HFF-Myc (cell line): Measurements from ENCODE around the gene LRMDA.

Source experiments
- DNase-seq: peaks from one replicate; pipeline ENCODE4 v3.0.0-alpha.2; 2011; ENCODE audit warnings: low read depth; ENCODE audit errors: extremely low read depth
- H3K4me3 ChIP-seq: replicated peaks from 2 replicates; pipeline ENCODE4 v1.5.1; 2011; ENCODE audit warnings: low read depth, mild to moderate bottlenecking, control low read depth, low read length
- TF ChIP-seq, protein P1 (sequence below): IDR thresholded peaks from 2 replicates; pipeline ENCODE4 v1.5.1; 2012; ENCODE audit warnings: mild to moderate bottlenecking, low read depth, low read length, control low read depth; ENCODE audit errors: missing control alignments

LRMDA gene

DNA sequence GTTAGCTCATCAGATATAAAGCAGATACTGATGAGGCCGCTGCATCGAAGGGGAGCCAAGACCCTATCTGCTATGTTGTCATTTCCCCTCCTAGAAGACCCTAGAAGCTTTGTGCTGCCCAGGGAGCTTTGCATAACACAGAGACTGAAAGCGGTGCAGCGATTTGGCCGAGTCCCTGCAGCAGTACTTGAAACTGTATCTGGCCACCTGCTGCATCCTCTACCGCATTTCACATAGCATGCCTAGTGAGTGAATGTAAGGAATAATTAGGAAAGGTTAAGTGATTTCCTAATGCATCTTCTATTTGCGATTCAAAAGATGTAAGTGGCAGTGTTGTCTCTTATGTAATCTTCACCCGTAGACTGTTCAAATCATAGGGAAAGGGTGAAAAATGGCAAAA is 106.7 kb downstream of the LRMDA start:
- DNase-seq: no peak
- H3K4me3 ChIP-seq: no peak overlapping the region
- TF ChIP-seq, protein P1, sequence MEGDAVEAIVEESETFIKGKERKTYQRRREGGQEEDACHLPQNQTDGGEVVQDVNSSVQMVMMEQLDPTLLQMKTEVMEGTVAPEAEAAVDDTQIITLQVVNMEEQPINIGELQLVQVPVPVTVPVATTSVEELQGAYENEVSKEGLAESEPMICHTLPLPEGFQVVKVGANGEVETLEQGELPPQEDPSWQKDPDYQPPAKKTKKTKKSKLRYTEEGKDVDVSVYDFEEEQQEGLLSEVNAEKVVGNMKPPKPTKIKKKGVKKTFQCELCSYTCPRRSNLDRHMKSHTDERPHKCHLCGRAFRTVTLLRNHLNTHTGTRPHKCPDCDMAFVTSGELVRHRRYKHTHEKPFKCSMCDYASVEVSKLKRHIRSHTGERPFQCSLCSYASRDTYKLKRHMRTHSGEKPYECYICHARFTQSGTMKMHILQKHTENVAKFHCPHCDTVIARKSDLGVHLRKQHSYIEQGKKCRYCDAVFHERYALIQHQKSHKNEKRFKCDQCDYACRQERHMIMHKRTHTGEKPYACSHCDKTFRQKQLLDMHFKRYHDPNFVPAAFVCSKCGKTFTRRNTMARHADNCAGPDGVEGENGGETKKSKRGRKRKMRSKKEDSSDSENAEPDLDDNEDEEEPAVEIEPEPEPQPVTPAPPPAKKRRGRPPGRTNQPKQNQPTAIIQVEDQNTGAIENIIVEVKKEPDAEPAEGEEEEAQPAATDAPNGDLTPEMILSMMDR: no peak

DNA sequence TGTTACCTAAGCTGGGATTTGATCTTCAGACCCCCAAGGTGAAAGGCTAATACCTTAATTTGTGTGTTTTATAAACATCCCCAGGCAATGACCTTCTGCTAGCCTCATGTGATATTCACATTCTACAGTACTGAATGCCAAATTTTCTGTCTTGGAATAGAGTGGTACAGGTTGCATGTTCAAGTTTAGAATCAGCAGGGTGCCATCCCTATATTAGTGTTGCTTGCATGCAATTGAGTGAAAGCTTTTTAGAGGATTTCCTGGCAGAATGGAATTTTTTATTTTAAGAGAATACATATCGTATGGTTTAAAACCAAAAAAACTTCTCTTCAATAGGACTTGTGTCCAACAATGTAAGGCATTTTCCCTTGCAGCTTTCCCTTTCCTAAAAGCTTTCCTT is 107.3 kb downstream of the LRMDA start:
- TF ChIP-seq, protein P1: no peak
- no peak for DNase-seq

DNA sequence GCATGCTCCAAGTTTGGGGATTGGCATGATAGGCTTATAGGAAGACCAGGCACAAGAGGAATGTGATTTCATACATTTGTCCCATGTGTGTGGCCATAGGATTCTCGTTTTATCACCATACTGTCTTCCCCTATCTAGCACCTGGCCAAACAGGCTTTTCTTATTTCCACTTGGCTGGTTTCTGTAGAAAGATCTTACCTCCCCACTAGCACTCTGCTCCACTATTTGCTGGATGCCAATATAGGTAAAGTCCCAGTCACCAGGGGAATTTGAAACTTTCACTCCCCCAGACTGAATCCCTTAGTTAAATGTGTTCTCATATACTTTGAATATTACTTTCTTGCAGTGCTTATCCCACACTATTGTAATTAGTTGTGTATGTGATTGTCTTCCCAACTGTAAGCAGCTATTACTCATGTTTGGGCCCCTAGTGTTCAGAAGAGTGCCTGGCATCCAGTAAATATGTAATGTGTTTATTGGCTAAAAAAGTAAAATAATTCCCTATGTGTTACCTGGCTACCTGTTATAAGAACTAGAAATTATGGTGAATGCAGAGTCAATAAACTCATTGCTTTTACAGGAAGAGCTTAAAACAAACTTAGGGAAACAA is 109.0 kb downstream of the LRMDA start:
- H3K4me3 ChIP-seq: no peak overlapping the region
- no peak for DNase-seq
- TF ChIP-seq, protein P1: no peak

More for the DNA sequence above, 107.3 kb downstream of the LRMDA start:
- H3K4me3 ChIP-seq: no peak overlapping the region

DNA sequence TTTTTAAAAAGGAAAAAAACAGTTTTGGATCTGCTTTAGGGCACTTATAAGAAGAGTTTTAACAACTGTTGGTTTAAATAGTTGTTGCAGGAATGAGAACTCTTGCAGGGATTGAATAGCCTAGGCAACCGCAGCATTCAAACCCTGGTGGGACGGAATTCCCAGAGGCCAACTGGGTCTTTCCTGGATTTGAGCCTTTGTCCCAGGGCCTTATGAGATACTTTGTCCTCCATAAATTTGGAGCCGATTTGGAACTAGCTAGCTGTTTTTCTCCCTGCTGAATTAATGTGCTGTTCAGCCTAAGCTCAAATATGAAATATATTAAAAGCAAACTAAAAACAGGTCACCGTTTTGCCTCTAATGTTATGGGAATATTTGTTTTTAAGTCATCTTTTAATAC is 109.6 kb downstream of the LRMDA start:
- DNase-seq: no peak
- TF ChIP-seq, protein P1: no peak
- H3K4me3 ChIP-seq: no peak overlapping the region

DNA sequence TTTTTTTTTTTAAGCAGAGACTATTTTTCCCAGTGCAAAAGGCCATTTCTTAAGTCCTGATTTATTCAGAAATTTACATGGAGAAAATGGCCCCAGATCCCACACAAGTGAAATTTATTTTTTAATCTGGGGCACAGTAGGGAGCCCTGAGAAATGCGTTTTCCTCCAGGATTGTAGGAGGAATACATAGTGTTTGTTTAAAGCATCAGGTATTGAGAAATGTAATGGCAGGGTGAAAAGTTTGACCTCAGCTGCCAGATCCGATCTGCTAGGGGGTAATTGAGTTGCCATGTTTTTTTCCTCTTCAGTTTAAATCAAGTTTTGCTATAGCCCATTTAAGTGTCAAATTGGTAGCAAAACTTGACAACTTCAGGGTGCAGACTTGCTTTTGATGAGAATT is 110.0 kb downstream of the LRMDA start:
- no peak overlapping the region for H3K4me3 ChIP-seq
- TF ChIP-seq, protein P1: no peak
- no peak for DNase-seq

DNA sequence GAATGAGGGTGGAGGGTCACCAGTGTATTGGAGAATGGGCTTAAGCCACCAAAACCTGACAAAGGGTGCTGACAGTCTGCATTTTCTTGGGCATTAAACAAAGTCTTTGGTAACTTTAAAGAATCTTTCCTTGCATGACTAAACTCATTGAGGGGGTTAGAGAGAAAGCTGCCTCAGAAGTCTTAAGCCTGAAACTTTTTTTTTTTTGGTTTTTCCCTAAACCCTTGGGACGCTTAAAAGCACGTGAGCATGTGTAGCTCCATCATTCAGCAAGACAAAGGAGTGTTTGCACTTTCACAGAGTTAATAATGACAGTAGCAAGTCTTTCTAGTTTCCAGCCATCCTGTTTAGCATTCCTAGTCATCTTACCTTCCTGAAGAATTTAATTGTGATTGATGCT is 110.7 kb downstream of the LRMDA start:
- TF ChIP-seq, protein P1: no peak
- DNase-seq: no peak
- H3K4me3 ChIP-seq: no peak overlapping the region

DNA sequence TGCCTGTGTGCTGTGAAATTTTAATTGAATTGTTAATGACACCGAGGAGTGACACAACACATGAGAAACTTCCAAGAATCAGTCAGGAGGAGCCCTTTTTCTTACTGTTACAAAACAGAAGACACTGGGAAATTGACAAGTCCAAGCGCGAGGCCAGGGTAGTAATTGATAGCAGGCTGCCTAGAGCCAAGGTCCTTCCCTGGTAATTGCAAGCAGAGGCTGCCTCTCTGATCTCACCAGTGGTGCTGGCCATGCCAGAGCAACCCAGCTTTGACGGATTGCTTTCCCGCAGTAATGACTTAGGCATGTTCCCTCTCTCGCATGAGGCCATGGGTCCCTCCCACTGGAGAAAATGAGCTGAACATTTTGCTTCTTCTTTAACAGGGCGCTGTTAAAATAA is 111.5 kb downstream of the LRMDA start:
- TF ChIP-seq, protein P1: no peak
- no peak overlapping the region for H3K4me3 ChIP-seq
- no peak for DNase-seq
